ENCODE results near the gene THAP10. TPM values are rescaled to one million over a fixed set of nuclear protein-coding genes. Genes with fewer than 3 reads are reported as not detected.

Gene THAP10
- total RNA-seq, 1 experiment from 2014 or later, result 2.6 TPM

DNA sequence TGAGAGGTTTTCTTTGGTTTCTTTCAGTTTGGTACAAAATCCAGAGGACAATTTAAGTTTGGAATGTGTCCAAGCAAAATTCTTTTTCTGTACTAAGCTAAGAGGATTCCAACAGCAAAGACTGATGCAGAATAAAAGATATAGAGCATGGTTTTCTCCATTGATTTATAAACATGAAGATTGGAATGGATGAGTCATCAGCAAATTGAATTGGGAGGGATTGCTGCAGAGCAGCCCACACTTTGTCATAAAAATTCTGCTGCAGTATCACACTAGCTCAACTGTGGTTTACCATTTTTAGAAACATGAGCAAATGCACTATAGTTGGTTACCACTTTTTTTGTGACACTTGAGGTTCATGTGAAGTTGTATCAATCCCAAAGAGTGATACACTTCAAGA lies 22.2 kb downstream of the THAP10 start:
- no peak overlapping the region for H3K27ac Mint-ChIP-seq
- no peak for ATAC-seq
- TF ChIP-seq, protein P1, sequence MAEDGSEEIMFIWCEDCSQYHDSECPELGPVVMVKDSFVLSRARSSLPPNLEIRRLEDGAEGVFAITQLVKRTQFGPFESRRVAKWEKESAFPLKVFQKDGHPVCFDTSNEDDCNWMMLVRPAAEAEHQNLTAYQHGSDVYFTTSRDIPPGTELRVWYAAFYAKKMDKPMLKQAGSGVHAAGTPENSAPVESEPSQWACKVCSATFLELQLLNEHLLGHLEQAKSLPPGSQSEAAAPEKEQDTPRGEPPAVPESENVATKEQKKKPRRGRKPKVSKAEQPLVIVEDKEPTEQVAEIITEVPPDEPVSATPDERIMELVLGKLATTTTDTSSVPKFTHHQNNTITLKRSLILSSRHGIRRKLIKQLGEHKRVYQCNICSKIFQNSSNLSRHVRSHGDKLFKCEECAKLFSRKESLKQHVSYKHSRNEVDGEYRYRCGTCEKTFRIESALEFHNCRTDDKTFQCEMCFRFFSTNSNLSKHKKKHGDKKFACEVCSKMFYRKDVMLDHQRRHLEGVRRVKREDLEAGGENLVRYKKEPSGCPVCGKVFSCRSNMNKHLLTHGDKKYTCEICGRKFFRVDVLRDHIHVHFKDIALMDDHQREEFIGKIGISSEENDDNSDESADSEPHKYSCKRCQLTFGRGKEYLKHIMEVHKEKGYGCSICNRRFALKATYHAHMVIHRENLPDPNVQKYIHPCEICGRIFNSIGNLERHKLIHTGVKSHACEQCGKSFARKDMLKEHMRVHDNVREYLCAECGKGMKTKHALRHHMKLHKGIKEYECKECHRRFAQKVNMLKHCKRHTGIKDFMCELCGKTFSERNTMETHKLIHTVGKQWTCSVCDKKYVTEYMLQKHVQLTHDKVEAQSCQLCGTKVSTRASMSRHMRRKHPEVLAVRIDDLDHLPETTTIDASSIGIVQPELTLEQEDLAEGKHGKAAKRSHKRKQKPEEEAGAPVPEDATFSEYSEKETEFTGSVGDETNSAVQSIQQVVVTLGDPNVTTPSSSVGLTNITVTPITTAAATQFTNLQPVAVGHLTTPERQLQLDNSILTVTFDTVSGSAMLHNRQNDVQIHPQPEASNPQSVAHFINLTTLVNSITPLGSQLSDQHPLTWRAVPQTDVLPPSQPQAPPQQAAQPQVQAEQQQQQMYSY (CRISPR knock-in tag; IDR thresholded peaks at IDR 0.05), result no peak
- TF ChIP-seq, protein P2, sequence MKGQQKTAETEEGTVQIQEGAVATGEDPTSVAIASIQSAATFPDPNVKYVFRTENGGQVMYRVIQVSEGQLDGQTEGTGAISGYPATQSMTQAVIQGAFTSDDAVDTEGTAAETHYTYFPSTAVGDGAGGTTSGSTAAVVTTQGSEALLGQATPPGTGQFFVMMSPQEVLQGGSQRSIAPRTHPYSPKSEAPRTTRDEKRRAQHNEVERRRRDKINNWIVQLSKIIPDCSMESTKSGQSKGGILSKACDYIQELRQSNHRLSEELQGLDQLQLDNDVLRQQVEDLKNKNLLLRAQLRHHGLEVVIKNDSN (CRISPR knock-in tag; IDR thresholded peaks at IDR 0.05), result no peak
- no peak for TF ChIP-seq NFATC4 (CRISPR knock-in tag; IDR thresholded peaks at IDR 0.05)
- no peak for TF ChIP-seq HMGA2 (CRISPR knock-in tag; IDR thresholded peaks at IDR 0.05)
- TF ChIP-seq, protein P3, sequence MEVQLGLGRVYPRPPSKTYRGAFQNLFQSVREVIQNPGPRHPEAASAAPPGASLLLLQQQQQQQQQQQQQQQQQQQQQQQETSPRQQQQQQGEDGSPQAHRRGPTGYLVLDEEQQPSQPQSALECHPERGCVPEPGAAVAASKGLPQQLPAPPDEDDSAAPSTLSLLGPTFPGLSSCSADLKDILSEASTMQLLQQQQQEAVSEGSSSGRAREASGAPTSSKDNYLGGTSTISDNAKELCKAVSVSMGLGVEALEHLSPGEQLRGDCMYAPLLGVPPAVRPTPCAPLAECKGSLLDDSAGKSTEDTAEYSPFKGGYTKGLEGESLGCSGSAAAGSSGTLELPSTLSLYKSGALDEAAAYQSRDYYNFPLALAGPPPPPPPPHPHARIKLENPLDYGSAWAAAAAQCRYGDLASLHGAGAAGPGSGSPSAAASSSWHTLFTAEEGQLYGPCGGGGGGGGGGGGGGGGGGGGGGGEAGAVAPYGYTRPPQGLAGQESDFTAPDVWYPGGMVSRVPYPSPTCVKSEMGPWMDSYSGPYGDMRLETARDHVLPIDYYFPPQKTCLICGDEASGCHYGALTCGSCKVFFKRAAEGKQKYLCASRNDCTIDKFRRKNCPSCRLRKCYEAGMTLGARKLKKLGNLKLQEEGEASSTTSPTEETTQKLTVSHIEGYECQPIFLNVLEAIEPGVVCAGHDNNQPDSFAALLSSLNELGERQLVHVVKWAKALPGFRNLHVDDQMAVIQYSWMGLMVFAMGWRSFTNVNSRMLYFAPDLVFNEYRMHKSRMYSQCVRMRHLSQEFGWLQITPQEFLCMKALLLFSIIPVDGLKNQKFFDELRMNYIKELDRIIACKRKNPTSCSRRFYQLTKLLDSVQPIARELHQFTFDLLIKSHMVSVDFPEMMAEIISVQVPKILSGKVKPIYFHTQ (CRISPR knock-in tag; IDR thresholded peaks at IDR 0.05), result no peak
- no peak for TF ChIP-seq EMX1 (CRISPR knock-in tag; IDR thresholded peaks at IDR 0.05)
- TF ChIP-seq ZNF121 (CRISPR knock-in tag; IDR thresholded peaks at IDR 0.05), result no peak
- TF ChIP-seq ZNF138 (CRISPR knock-in tag; conservative IDR thresholded peaks at IDR 0.05), result no peak
- TF ChIP-seq GTF2I (CRISPR knock-in tag; conservative IDR thresholded peaks at IDR 0.05), result no peak
- TF ChIP-seq TEAD1 (CRISPR knock-in tag; IDR thresholded peaks at IDR 0.05), result no peak
- ChIA-PET POLR2A (no interaction called here), CTCF (interaction anchor here (1.2 to 1.5 kb wide), 2 partner anchors 58 to 190 kb away, joined by 3 to 4 read pairs; no protein-coding TSS in a partner anchor)
- no peak for DNase-seq (ENCODE audit: low spot score)
- peaks cover 3% of the 10 kb centered on the region for H3K36me3 Mint-ChIP-seq
- peaks cover 14% of the 10 kb centered on the region; the same call in 1 of the 2 replicates for H3K9me3 Mint-ChIP-seq
- H3K27me3 Mint-ChIP-seq (ENCODE audit: low read depth), result no peaks in the 10 kb centered on the region
- H3K4me3 Mint-ChIP-seq, result no peak overlapping the region
- no peaks in the 10 kb centered on the region for H3K4me1 Mint-ChIP-seq

DNA sequence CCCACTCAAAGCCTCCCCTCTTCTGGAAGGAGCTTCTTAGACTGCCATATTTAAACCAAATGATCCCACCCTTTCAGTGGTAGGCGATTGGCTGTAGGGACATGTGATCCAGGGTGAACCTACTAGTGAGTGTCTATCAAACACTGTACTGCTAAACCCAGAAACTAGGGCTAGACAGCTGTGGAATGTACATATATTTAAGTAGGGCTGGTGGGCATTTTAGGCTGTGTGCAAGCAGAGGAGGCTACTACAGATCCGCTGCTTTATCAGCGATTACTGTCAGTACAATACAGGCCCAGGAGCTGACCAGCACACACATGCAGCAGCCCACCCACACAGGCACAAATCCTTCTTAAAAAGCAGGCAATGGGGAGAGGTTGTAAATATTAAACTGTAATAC lies 22.9 kb downstream of the THAP10 start:
- no peak for TF ChIP-seq CREM (CRISPR knock-in tag; IDR thresholded peaks at IDR 0.05)
- TF ChIP-seq, protein P4, sequence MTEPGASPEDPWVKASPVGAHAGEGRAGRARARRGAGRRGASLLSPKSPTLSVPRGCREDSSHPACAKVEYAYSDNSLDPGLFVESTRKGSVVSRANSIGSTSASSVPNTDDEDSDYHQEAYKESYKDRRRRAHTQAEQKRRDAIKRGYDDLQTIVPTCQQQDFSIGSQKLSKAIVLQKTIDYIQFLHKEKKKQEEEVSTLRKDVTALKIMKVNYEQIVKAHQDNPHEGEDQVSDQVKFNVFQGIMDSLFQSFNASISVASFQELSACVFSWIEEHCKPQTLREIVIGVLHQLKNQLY (CRISPR knock-in tag; IDR thresholded peaks at IDR 0.05), result no peak
- TF ChIP-seq, protein P5, sequence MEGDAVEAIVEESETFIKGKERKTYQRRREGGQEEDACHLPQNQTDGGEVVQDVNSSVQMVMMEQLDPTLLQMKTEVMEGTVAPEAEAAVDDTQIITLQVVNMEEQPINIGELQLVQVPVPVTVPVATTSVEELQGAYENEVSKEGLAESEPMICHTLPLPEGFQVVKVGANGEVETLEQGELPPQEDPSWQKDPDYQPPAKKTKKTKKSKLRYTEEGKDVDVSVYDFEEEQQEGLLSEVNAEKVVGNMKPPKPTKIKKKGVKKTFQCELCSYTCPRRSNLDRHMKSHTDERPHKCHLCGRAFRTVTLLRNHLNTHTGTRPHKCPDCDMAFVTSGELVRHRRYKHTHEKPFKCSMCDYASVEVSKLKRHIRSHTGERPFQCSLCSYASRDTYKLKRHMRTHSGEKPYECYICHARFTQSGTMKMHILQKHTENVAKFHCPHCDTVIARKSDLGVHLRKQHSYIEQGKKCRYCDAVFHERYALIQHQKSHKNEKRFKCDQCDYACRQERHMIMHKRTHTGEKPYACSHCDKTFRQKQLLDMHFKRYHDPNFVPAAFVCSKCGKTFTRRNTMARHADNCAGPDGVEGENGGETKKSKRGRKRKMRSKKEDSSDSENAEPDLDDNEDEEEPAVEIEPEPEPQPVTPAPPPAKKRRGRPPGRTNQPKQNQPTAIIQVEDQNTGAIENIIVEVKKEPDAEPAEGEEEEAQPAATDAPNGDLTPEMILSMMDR (IDR thresholded peaks at IDR 0.05), result no peak
- TF ChIP-seq, protein P6, sequence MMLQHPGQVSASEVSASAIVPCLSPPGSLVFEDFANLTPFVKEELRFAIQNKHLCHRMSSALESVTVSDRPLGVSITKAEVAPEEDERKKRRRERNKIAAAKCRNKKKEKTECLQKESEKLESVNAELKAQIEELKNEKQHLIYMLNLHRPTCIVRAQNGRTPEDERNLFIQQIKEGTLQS (CRISPR knock-in tag; conservative IDR thresholded peaks at IDR 0.05), result no peak
- TF ChIP-seq NR3C1 (CRISPR knock-in tag; conservative IDR thresholded peaks at IDR 0.05; ENCODE audit: low read depth), result no peak
- TF ChIP-seq MYBL2 (CRISPR knock-in tag; IDR thresholded peaks at IDR 0.05), result no peak
- TF ChIP-seq, protein P7, sequence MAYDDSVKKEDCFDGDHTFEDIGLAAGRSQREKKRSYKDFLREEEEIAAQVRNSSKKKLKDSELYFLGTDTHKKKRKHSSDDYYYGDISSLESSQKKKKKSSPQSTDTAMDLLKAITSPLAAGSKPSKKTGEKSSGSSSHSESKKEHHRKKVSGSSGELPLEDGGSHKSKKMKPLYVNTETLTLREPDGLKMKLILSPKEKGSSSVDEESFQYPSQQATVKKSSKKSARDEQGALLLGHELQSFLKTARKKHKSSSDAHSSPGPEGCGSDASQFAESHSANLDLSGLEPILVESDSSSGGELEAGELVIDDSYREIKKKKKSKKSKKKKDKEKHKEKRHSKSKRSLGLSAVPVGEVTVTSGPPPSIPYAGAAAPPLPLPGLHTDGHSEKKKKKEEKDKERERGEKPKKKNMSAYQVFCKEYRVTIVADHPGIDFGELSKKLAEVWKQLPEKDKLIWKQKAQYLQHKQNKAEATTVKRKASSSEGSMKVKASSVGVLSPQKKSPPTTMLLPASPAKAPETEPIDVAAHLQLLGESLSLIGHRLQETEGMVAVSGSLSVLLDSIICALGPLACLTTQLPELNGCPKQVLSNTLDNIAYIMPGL (CRISPR knock-in tag; IDR thresholded peaks at IDR 0.05), result no peak
- POLR2A ChIA-PET, result no interaction called here
- ATAC-seq, result no peak

More for the DNA sequence above, 22.9 kb downstream of the THAP10 start:
- Mint-ChIP-seq H3K9me3 (peaks cover 14% of the 10 kb centered on the region; the same call in 1 of the 2 replicates), H3K4me1 (no peaks in the 10 kb centered on the region), H3K4me3 (no peak overlapping the region), H3K36me3 (peaks cover 3% of the 10 kb centered on the region), H3K27me3 (ENCODE audit: low read depth) (no peaks in the 10 kb centered on the region), H3K27ac (no peak overlapping the region)
- CTCF ChIA-PET, result interaction anchor here (1.2 to 1.5 kb wide), 2 partner anchors 58 to 190 kb away, joined by 3 to 4 read pairs; no protein-coding TSS in a partner anchor
- no peak for DNase-seq (ENCODE audit: low spot score)

Data from WTC11 (cell line).